Dermis blood vessel endothelial cell (primary cell): ENCODE data around the gene MT1E. TPM values are rescaled to one million over a fixed set of nuclear protein-coding genes. Genes with fewer than 3 reads are reported as not detected.

Experiments used
- DNase-seq: peaks from one replicate; pipeline ENCODE4 v3.0.0; 2010
- total RNA-seq: library from RNA; depleted of rRNA; stranded (reverse); fragments of >200 nt; gene quantifications from 2 replicates; pipeline ENCODE4 v1.2.3, GENCODE V29; 2014

The MT1E gene
- total RNA-seq, 1 donor from 2014 or later: 13.8 TPM

DNA sequence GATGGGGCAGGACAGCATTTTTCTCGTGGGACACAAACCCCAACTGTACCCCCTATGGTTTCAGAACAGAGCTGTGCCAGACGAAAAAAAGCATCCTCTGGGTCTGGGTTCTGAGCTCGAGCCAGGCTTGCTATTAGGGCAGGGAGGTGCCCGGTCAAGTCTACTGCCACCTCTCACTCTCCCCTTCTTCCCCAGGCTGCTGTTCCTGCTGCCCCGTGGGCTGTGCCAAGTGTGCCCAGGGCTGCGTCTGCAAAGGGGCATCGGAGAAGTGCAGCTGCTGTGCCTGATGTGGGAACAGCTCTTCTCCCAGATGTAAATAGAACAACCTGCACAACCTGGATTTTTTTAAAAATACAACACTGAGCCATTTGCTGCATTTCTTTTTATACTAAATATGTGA, 1.1 kb downstream of the MT1E start:
- no peak for DNase-seq

- DNase-seq: no peak
Observed at GRCh38 chr16:56628486-56629350, 3.1 kb downstream of the MT1E start.

GRCh38 chr16:56629531-56629930, 4.0 kb downstream of the MT1E start:
- DNase-seq: no peak

- DNase-seq: no peak
Observed at GRCh38 chr16:56630134-56630533, 4.6 kb downstream of the MT1E start.

DNA sequence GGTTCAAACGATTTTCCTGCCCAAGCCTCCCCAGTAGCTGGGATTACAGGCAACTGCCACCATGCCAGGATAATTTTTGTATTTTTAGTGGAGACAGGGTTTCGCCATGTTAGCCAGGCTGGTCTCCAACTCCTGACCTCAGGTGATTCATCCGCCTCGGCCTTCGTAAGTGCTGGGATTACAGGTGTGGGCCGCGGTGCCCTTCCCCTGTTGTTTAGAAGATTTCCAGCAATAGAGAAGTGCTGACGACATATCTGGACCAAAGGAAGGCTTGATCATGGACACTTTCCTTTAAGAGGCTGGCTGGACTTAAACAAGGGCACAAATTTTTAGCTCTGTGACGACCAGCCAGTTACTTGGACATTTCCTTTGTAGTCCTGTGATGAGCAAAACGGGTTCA, 5.6 kb downstream of the MT1E start:
- no peak for DNase-seq

GRCh38 chr16:56631832-56632155, 6.2 kb downstream of the MT1E start:
- no peak for DNase-seq

DNA sequence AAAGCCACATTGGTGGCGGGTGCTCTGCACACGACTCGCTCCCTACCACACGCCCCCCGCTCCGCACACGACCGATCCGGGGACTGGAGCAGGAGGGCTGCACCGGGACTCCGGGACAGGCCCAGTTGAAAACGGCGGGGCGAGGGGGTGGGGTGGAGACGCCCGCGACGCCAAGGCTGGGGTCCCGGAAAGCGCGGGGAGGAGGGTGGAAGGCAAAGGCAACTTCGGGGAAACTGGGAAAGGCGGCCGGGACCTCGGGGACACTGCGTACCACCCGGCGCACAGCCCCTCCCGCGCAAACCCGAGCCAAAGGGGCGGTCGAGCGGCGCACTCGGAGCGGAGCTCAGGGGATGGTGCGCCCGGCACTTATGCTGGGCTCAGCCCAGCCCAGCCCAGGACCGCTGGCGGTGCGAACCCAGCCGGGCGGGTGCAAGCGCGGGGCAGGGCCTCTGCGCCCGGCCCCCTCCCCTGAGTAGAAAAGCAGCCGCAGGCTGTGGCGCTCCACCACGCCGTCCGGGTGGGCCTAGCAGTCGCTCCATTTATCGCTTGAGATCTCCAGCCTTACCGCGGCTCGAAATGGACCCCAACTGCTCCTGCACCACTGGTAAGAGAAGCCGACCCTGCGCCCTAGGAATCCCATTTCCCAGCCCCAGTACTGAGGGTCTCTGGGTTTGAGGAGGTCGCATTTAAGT, 6.7 kb downstream of the MT1E start, which contains the start of gene MT1M:
MT1M (plus strand) TSS at position 504 of the 692 bp plus-strand sequence; CDS start at position 577, 73 bp downstream.
- DNase-seq: peak; percentile 46

DNA sequence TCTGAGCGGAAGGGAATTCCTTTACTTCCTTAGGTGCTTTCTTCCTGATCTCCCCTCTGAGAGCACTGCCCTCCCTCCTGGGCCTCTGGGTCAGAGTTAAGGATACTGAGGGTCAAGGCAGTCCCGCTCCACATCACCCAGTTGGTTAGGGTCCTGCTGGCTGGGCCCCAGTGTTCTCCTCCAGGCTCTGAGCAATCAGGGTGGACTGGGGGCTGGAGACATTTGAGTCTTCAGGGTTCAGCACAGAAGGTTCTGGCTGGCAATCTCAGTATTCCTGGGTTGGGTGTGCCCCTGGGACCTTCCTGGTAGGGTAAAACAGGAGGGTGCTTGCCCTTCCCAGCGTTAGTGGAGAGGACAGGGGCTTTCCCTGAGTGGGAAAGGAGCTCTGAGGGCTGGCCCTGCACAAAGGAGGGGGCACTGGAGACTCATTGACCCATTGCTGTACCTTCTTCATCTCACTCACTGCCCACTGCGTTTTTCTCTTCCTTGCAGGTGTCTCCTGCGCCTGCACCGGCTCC, 7.3 kb downstream of the MT1E start:
- DNase-seq: no peak

DNA sequence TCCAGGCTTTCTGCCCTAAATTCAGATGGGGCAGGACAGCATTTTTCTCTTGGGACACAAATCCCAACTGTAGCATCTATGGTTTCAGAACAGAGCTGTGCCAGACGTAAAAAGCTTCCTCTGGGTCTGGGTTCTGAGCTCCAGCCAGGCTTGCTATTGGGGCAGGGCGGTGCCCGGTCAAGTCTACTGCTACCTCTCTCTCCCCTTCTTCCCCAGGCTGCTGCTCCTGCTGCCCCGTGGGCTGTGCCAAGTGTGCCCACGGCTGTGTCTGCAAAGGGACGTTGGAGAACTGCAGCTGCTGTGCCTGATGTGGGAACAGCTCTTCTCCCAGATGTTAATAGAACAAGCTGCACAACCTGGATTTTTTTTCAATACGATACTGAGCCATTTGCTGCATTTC, 8.0 kb downstream of the MT1E start:
- no peak for DNase-seq

DNA sequence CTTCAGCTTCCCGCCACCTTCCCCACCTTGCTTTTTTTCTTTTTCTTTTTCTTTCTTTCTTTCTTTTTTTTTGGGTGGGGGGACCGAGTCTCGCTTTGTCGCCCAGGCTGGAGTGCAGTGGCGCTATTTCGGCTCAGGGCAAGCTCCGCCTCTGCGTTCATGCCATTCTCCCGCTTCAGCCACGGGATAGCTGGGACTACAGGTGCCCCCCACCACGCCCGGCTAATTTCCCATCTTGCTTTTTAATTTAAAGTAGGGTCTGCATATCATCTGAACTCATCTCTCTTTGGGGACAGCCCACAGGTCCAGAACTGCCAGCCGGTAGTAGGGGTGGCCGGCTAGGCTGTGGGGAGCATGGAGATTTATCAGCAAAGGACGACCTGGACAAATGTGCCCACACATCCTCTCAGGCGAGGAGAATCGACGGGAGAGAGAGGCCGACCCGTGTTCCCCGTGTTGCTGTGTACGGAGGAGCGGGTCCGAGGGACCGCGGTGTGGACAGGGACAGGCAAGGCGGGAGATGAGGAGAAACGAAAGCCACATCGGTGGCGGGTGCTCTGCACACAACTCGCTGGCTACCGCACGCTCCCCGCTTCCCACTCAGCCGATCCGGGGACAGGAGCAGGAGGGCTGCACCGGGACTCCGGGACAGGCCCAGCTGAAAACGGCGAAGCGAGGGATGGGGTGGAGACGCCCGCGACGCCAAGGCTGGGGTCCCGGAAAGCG, 9.3 kb downstream of the MT1E start:
- peak; percentile 16 for DNase-seq

DNA sequence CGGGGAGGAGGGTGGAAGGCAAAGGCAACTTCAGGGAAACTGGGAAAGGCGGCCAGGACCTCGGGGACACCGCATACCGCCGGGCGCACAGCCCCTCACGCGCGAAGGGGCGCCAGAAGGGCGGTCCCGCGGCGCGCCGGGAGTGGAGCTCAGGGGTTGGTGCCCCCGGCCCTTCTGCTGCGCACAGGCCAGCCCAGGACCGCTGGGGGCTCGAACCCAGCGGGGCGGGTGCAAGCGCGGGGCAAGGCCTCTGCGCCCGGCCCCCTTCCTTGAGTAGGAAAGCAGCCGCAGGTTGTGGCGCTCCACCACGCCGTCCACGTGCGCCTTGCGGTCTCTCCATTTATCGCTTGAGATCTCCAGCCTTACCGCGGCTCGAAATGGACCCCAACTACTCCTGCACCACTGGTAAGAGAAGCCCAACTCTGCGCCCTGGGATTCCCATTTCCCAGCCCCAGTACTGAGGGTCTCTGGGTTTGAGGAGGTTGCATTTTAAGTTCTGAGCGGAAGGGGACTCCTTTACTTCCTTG, 9.9 kb downstream of the MT1E start:
- no peak for DNase-seq

- no peak for DNase-seq
Observed at GRCh38 chr16:56636616-56637413, 11.2 kb downstream of the MT1E start.

DNA sequence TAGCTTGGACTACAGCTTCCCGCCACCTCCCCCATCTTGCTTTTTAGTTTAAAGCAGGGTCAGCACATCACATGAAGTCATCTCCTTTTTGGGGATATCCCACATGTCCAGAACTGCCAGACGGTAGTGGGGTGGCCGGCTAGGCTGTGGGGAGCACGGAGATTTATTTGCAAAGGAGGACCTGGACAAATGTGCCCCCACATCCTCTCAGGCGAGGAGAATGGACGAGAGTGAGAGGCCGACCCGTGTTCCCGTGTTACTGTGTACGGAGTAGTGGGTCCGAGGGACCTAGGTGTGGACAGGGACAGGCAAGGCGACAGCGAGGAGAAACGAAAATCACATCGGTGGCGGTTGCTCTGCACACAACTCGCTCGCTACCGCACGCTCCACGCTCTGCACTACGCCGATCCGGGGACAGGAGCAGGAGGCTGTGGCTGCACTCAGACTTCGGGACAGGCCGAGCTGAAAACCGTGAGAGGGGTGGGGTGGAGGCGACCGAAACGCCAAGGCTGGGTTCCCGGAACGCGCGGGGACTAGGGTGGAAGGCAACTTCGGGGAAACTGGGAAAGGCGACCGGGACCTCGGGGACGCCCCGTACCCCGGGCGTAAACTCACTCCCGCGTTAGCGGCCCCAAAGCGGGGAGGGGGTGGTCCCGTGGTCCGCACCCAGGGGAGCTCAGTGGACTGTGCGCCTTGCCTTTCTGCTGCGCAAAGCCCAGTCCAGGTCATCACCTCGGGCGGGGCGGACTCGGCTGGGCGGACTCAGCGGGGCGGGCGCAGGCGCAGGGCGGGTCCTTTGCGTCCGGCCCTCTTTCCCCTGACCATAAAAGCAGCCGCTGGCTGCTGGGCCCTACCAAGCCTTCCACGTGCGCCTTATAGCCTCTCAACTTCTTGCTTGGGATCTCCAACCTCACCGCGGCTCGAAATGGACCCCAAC, 12.5 kb downstream of the MT1E start, which contains the start of gene MT1A:
MT1A (plus strand) TSS at position 853 of the 937 bp plus-strand sequence; CDS start at position 926, 73 bp downstream.
- peak; percentile 58 for DNase-seq

DNA sequence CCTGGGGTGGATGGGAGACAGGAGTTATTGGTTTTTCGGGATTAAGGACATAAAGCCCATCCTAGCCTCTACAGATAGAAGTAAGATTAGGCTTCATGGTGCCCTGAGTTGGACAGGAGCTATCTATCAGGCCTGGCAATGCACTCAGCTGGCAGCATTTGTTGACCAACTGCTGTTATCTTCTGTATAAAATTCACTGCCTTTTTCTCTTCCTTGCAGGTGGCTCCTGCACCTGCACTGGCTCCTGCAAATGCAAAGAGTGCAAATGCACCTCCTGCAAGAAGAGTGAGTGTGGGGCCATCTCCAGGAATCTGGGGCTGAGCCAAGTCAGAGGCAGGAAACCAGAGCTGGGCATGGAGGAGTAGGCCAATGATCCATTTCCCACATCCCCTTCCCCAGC, 13.5 kb downstream of the MT1E start:
- DNase-seq: no peak

GRCh38 chr16:56640076-56640475, 14.5 kb downstream of the MT1E start:
- DNase-seq: no peak

DNA sequence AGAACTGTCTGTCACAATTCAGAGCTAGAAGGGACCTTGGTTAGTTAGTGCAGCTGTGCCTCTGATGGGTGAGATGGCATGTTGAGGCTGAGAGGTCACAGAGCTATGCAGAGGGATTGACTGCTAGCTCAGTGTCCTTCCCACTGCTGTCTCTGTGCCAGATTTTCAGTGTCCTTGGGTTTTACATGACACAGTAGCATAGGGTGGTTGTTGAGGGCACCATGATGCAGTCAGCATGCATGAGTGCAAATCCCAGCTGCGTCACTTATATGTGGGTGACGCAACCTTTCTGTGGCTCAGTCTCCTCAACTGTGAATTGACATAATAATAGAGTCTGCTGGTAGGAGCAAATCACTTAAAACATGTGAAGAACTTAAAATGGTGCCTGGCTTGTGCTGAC, 15.6 kb downstream of the MT1E start:
- DNase-seq: no peak

- peak; percentile 47 for DNase-seq
Observed at GRCh38 chr16:56643080-56643778, 17.6 kb downstream of the MT1E start.

- no peak for DNase-seq
Observed at GRCh38 chr16:56643833-56644232, 18.3 kb downstream of the MT1E start.

- DNase-seq: no peak
Observed at GRCh38 chr16:56645311-56645710, 19.7 kb downstream of the MT1E start.

DNA sequence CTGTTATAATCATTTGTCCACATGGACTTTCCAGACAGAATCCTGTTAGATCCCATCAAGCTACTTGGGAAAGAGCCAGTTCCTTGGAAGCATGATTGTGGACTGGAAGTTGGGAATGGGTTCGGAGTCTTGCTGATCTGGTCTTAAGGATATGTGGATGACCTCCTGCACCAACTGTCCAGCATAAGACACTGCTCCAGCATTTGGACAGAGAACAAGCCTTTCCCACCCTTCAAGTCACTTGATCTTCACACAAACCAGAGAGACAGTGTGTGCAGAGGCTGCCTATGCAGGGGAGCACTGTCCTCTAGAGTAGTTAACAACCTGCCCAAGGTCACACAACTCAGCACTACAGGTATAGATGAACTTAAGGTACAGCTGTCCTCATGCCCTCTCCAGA, 20.3 kb downstream of the MT1E start:
- no peak for DNase-seq
